T1000 (cell line): ENCODE results near the gene DESI2.
"Not testable (repeated sequence)": the region's sequence is repeated elsewhere in the genome, so short reads cannot be mapped to it uniquely, and the experiment has no call there.

Experiments used
- DNase-seq: peaks from one replicate; lab custom pipeline; 2025; ENCODE audit warnings: mixed read lengths; lab: John Stamatoyannopoulos, UW

Gene DESI2

GRCh38 chr1:244704107-244704506, 51.2 kb downstream of the DESI2 start:
- DNase-seq = no peak

- DNase-seq = no peak
Measured at GRCh38 chr1:244705261-244706234, 52.6 kb downstream of the DESI2 start.

- DNase-seq = no peak
Measured at GRCh38 chr1:244709076-244709475, 56.1 kb downstream of the DESI2 start.

- no peak for DNase-seq
Measured at GRCh38 chr1:244709476-244710368, 56.8 kb downstream of the DESI2 start.

GRCh38 chr1:244710474-244711062, 57.6 kb downstream of the DESI2 start:
- DNase-seq = no peak

- no peak for DNase-seq
Measured at GRCh38 chr1:244712669-244713068, 59.7 kb downstream of the DESI2 start.

- DNase-seq = no peak
Measured at GRCh38 chr1:244713332-244713731, 60.4 kb downstream of the DESI2 start.

GRCh38 chr1:244727871-244728474, 75.0 kb downstream of the DESI2 start:
- DNase-seq = no peak

- DNase-seq = peak; percentile 7
Measured at GRCh38 chr1:244730153-244730933, 77.4 kb downstream of the DESI2 start.

- no peak for DNase-seq
Measured at GRCh38 chr1:244730934-244731434, 78.1 kb downstream of the DESI2 start.

- no peak for DNase-seq
Measured at GRCh38 chr1:244731651-244732050, 78.7 kb downstream of the DESI2 start.

GRCh38 chr1:244732851-244733450, 80.0 kb downstream of the DESI2 start:
- no peak for DNase-seq

GRCh38 chr1:244735404-244735803, 82.5 kb downstream of the DESI2 start:
- DNase-seq = no peak

GRCh38 chr1:244735876-244736561, 83.1 kb downstream of the DESI2 start:
- no peak for DNase-seq

GRCh38 chr1:244739140-244739539, 86.2 kb downstream of the DESI2 start:
- not testable (repeated sequence) for DNase-seq

GRCh38 chr1:244740027-244740617, 87.2 kb downstream of the DESI2 start:
- peak; percentile 10 for DNase-seq

- DNase-seq = no peak
Measured at GRCh38 chr1:244741692-244742091, 88.8 kb downstream of the DESI2 start.

GRCh38 chr1:244749230-244750016, 96.5 kb downstream of the DESI2 start:
- no peak for DNase-seq
